Glutamatergic neuron (in vitro differentiated cells): Measurements from ENCODE around the gene REPS2. TPM values are rescaled to one million over a fixed set of nuclear protein-coding genes. Genes with fewer than 3 reads are reported as not detected.

Source experiments
- DNase-seq: peaks from one replicate; pipeline ENCODE4 v3.0.0; 2022
- H3K27ac Mint-ChIP-seq: one replicate; pipeline ENCODE4 v1.8.0; 2020; ENCODE audit warnings: mild to moderate bottlenecking, mixed read lengths, inconsistent platforms; ENCODE audit not compliant: unreplicated experiment
- H3K27me3 Mint-ChIP-seq: one replicate; pipeline ENCODE4 v1.8.0; 2020; ENCODE audit warnings: mild to moderate bottlenecking, moderate library complexity, mixed read lengths, inconsistent platforms; ENCODE audit not compliant: unreplicated experiment
- H3K36me3 Mint-ChIP-seq: one replicate; pipeline ENCODE4 v1.8.0; 2020; ENCODE audit warnings: mild to moderate bottlenecking, mixed read lengths, inconsistent platforms; ENCODE audit not compliant: unreplicated experiment
- H3K4me1 Mint-ChIP-seq: one replicate; pipeline ENCODE4 v1.8.0; 2020; ENCODE audit warnings: mild to moderate bottlenecking, low read depth, mixed read lengths, inconsistent platforms; ENCODE audit not compliant: unreplicated experiment
- H3K4me3 Mint-ChIP-seq: one replicate; pipeline ENCODE4 v1.8.0; 2020; ENCODE audit warnings: mild to moderate bottlenecking, mixed read lengths, inconsistent platforms; ENCODE audit not compliant: unreplicated experiment
- H3K9me3 Mint-ChIP-seq: one replicate; pipeline ENCODE4 v1.8.0; 2020; ENCODE audit warnings: mild to moderate bottlenecking, moderate library complexity, mixed read lengths, inconsistent platforms; ENCODE audit not compliant: unreplicated experiment
- CTCF ChIP-seq: fragments of 200-600 bp; sonication (generic); IDR thresholded peaks from one replicate; pipeline ENCODE4 v1.5.0; 2021; ENCODE audit not compliant: partially characterized antibody, unreplicated experiment
- total RNA-seq: library from RNA; stranded (reverse); fragmentation: NEBNext Ultra II Directional; extraction: Animal tissue kit (Norgen Biotek cat#: 25700); gene quantifications from one replicate; pipeline ENCODE4 v1.2.1, GENCODE V29; 2021; ENCODE audit not compliant: unreplicated experiment

REPS2 gene
- total RNA-seq, 1 donor from 2014 or later = 3.1 TPM

- no peaks in the 10 kb centered on the region for H3K9me3 Mint-ChIP-seq
- no peaks in the 10 kb centered on the region for H3K4me1 Mint-ChIP-seq
- DNase-seq = no peak
- H3K27ac Mint-ChIP-seq = no peak overlapping the region
- H3K4me3 Mint-ChIP-seq = no peak overlapping the region
- no peaks in the 10 kb centered on the region for H3K36me3 Mint-ChIP-seq
- H3K27me3 Mint-ChIP-seq = no peaks in the 10 kb centered on the region
- no peak for TF ChIP-seq CTCF
These were observed 29.9 kb upstream of the REPS2 start for GRCh38 chrX:16916561-16916960.

DNA sequence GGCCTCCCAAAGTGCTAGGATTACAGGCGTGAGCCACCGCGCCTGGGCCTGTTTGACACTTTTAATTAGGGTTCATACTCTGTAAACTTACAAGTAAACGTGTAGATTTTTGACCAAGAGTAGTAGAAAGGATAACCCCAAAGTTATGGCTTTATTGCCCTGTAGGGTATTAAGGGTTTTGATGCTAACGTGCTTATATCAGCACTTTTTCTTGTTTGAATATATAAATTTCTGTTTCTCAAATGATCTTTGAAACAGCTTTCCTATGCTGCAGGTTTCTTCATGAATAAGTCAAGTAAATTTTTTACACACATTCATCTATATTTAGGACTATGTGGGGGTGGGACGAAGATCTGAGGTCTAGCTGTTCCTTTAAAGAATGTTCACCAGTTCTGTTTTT, 29.3 kb upstream of the REPS2 start:
- Mint-ChIP-seq H3K4me3 (no peak overlapping the region), H3K27ac (no peak overlapping the region), H3K4me1 (no peaks in the 10 kb centered on the region)

DNA sequence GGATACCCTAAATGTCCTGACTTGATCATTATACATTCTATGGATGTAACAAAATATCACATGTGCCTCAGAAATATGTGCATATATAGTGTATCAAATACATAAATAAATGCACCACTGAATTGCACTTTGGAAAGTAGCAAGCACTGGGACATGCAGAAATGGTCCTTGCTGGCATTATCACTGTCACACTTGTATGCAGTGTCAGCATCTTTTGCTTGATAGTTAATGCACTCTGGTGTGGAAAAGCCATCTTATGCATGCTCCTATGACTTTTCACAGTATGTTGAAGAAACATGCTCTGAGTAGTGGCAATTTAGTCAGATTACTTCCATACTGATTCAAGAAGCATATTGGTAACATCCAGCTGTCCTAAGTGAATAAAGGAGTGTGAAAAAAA, 27.5 kb upstream of the REPS2 start:
- Mint-ChIP-seq H3K27me3 (no peaks in the 10 kb centered on the region), H3K9me3 (no peaks in the 10 kb centered on the region), H3K27ac (no peak overlapping the region), H3K36me3 (no peaks in the 10 kb centered on the region), H3K4me3 (no peak overlapping the region), H3K4me1 (no peaks in the 10 kb centered on the region)
- DNase-seq = no peak
- no peak for TF ChIP-seq CTCF

More for the DNA sequence above, 29.3 kb upstream of the REPS2 start:
- Mint-ChIP-seq H3K9me3 (no peaks in the 10 kb centered on the region), H3K27me3 (no peaks in the 10 kb centered on the region), H3K36me3 (no peaks in the 10 kb centered on the region)
- DNase-seq = no peak
- TF ChIP-seq CTCF = no peak

DNA sequence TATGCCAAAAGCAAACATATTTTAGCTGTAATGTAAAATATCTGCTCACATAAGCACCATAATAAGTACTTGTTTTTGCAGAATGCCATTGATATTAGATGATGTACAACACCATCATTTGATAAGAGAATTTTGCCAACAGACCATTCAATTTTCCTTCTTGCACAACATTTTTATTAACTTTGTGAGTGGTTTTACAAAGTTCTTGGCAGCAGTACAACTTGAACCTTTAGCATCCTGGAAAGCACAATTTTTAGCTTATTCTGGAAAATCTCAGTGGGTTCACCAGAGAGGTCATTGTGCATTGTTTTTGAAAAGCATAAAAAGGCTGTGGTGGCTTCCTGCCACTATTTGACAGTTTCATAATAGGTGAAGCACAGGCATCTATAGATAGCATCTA, 26.4 kb upstream of the REPS2 start:
- no peaks in the 10 kb centered on the region for H3K4me1 Mint-ChIP-seq
- DNase-seq = no peak
- no peaks in the 10 kb centered on the region for H3K27me3 Mint-ChIP-seq
- H3K4me3 Mint-ChIP-seq = no peak overlapping the region
- no peak overlapping the region for H3K27ac Mint-ChIP-seq
- no peaks in the 10 kb centered on the region for H3K9me3 Mint-ChIP-seq
- no peak for TF ChIP-seq CTCF
- H3K36me3 Mint-ChIP-seq = no peaks in the 10 kb centered on the region

GRCh38 chrX:16923157-16923556, 23.3 kb upstream of the REPS2 start:
- no peak for TF ChIP-seq CTCF
- no peaks in the 10 kb centered on the region for H3K9me3 Mint-ChIP-seq
- H3K27me3 Mint-ChIP-seq = no peaks in the 10 kb centered on the region
- no peak for DNase-seq
- H3K4me3 Mint-ChIP-seq = no peak overlapping the region
- H3K4me1 Mint-ChIP-seq = no peaks in the 10 kb centered on the region
- H3K36me3 Mint-ChIP-seq = no peaks in the 10 kb centered on the region
- H3K27ac Mint-ChIP-seq = no peak overlapping the region
